HG03460 (cell line): Measurements from ENCODE around the gene C1D.
A peak's percentile ranks its signal among the peaks of the same experiment; 100 is the strongest.
"Not testable (repeated sequence)": the region's sequence is repeated elsewhere in the genome, so short reads cannot be mapped to it uniquely, and the experiment has no call there.

Source experiments
- ATAC-seq: cut with Tn5 transposase; IDR thresholded peaks from one replicate; pipeline ENCODE4 v1.9.1; 2021; ENCODE audit not compliant: unreplicated experiment

The C1D gene

GRCh38 chr2:68062680-68063387, at the start of gene C1D:
TSS of gene C1D (minus strand) at chr2:68063004. CDS start at chr2:68047310, 15,694 bp downstream.
- ATAC-seq: peak; percentile 93

GRCh38 chr2:68110102-68110501, 47.3 kb upstream of the C1D start:
- no peak for ATAC-seq

- ATAC-seq: no peak
Measured at GRCh38 chr2:68108120-68108519, 45.3 kb upstream of the C1D start.

DNA sequence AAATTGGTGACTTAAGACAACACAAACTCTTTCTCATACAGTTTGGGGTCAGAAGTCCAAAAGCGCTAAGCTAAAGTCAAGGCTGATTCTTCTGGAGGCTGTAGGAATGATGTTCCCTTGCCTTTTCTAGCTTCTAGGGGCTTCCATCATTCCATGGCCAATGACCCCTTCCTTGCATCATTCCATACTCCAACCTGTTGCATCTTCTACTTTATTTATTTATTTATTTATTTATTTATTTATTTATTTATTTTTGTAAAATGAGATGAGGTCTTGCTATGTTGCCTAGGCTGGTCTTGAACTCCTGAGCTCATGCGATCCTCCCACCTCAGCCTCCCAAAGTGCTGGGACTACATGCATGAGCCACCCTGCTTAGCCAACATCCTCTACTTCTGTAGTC, 44.7 kb upstream of the C1D start:
- no peak for ATAC-seq

DNA sequence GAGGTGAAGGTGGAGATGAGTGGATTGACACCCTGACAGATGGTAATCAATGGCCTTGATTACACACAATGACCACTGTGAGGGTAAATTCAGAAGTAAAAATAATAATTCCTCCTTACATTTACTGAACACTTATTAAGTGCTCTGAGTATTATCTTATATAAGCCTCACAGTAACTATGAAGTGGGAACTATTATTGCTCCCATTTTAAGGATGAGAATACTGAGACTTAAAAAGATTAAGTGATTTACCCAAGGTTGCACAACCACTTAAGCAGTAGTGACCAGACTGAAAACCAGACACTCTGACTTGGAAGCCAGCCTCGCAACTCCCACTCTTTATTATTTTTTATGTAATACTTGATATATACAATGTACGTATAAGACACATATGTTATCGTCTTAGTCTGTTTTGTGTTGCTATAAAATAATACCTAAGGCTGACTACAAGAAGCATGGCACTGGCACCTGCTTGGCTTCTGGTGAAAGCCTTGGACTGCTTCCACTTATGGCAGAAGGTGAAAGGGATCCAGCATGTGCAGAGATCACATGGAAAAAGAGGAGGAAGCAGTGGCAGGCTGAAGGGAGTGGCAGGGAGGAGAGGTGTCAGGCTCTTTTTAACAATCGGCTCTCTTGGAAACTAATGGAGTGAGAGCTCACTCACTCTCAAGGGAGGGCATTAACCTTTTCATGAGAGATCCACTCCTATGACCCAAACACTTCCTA, 41.5 kb upstream of the C1D start:
- ATAC-seq: no peak

GRCh38 chr2:68103709-68104055, 40.9 kb upstream of the C1D start:
- no peak for ATAC-seq

GRCh38 chr2:68103030-68103708, 40.4 kb upstream of the C1D start:
- no peak for ATAC-seq

- no peak for ATAC-seq
Measured at GRCh38 chr2:68100189-68100588, 37.4 kb upstream of the C1D start.

DNA sequence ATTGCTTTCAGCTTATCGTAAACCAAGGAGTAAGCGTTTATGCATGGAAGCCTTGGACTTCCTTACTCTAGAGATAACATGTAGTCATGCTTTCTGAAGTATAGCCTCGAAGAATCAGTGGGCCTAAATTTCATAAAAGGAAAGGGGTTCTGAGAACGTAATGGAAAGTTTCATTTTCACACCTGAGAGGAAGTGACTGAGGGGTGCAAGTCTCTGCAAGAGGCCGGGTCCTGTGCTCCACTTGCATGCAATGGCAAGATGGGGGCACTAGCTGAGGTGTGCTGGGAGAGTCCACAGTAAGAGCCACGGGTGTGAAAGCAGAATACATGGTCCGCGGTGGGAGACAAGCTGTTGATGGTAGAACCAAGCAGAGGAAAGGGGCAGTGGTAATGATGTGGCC, 36.5 kb upstream of the C1D start:
- no peak for ATAC-seq

- ATAC-seq: no peak
Measured at GRCh38 chr2:68098291-68098797, 35.5 kb upstream of the C1D start.

DNA sequence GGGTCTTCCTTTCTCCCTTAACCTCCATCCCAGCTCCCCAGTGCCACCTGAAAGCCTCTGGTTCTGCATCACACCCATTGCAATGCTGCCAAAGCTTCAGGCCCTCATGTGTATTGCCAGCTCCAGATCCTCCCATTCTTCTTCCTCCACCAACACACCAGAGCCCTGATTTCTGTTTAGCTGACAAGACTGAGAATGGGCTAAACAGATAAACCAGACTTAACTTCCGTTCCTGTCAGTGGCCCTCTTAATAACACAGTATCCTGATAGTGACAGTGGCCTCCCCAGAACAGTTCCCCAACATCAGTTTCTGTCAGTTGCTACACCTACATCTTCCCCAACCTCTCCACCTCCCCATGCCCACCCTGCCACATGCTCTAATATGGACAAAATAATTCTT, 31.3 kb upstream of the C1D start:
- ATAC-seq: no peak

DNA sequence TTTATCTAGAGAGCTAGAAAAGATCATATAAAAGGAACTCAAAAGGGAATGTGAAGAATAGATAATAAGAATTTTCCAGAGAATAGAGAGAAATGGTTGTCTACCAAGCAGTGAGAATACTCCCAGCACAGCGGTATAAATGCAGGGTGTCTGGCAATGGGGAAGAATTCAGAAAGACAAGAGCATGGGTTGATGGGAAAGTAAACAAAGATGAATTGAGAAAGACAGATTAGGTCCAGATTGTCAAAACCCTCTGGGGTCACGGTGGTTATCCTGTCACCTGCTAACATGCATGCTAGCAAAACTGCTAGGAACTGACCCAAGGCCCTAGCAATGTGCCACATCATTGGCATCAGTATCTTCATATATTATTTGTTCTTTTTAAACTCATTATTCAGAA, 30.8 kb upstream of the C1D start:
- no peak for ATAC-seq

DNA sequence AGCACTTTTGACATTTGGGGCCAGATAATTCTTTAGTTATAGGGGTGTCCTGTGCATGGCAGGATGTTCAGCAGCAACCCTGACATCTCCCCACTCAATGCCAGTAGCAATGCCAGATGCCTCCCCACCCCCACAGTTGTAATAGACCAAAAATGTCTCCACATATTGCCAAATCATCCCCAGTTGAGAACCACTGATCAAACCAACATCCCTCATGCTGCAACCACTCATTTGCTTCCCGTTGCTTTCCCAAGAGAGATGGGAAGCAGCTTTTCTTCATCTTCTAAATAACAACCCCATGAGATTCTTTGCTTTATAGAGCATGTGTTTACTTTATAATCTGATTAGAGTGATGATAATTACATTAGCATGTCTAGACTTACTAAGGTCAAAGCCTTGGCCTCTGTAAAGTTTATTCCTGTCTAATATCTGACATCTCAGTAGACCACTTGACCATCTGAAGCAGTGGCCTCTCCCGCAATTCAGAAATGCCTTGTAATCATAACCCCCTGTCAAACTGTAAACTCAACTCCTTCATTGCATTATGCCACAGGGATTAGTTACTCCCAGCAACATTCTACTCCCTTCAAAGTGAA, 28.7 kb upstream of the C1D start:
- no peak for ATAC-seq

DNA sequence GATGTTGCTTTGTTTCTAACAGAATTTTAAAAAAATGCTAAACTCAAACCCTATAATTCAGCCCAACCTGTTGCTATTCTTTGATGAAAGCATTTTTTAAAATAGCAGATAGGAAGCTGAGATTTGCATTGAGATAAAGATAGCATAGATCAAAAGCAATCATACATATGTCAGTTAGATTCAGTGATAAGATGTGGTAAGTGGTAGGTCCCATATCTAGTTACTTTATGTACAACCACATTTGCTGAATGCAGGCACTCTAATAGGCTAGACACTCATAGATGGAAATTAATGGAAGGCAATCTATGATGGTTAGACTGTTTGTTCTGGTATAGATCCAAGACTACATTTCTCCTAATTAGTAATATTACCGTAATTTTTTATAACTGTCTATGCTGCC, 27.2 kb upstream of the C1D start:
- no peak for ATAC-seq

DNA sequence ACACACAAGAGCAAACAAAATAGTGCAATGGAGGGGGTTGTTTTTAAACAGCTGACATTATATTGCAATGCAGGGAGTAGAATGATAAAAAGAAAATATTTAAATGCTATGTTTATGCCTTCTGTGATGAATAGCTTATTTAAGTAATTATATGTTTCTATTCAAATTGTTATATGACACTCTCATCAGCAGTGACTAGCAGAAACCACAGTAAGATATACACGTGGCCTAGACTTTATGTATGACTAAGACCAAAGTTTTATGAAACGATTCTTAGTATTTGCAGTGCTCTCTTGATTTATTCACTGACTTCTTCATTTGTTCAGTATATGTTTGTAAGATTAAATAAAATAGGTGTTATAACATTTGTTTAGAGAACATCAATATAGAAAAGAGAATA, 26.1 kb upstream of the C1D start:
- ATAC-seq: no peak

GRCh38 chr2:68086166-68086565, 23.4 kb upstream of the C1D start:
- ATAC-seq: no peak

DNA sequence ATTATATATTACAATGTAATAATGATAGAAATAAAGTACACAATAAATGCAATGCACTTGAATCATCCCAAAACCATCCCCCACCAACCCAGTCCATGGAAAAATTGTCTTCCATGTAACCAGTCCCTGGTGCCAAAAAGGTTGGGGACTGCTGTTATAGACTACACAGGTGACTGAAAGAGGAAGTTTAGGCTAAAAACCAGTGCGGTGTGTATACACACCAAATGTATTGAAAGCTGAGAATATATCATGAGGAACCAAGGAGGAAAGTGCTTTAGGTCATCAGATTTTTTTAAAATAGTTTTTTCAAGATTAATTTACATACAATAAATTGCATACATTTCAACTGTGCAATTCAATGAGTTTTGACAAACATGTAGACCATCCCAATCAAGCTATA, 20.5 kb upstream of the C1D start:
- no peak for ATAC-seq

- ATAC-seq: no peak
Measured at GRCh38 chr2:68074050-68074449, 11.2 kb upstream of the C1D start.

- ATAC-seq: not testable (repeated sequence)
Measured at GRCh38 chr2:68063797-68064646, 1.2 kb upstream of the C1D start.

GRCh38 chr2:68060652-68061051, 2.2 kb downstream of the C1D start:
- ATAC-seq: no peak
